PC-9 (cell line): Measurements from ENCODE around the gene AMOT.

Experiments
- CTCF ChIP-seq: fragments of 200-600 bp; sonication (generic); conservative IDR thresholded peaks from 2 replicates; pipeline ENCODE4 v1.6.1; 2017; ENCODE audit warnings: mixed run types, antibody characterized with exemption, mild to moderate bottlenecking, moderate library complexity
- EZH2 ChIP-seq: fragments of 200-600 bp; sonication (generic); IDR thresholded peaks from 2 replicates; pipeline ENCODE4 v1.8.0; 2017; ENCODE audit warnings: antibody characterized with exemption, low read depth

- TF ChIP-seq CTCF (no peak), EZH2 (no peak)
These were observed 21.5 kb downstream of the AMOT start for GRCh38 chrX:112819008-112819640.
